ENCODE measurements around the gene MPO. TPM values are rescaled to one million over a fixed set of nuclear protein-coding genes. Genes with fewer than 3 reads are reported as not detected.

MPO gene
- total and polyA plus RNA-seq, 2 of the 4 experiments (the other 2 are of a cell fraction) = not detected

DNA sequence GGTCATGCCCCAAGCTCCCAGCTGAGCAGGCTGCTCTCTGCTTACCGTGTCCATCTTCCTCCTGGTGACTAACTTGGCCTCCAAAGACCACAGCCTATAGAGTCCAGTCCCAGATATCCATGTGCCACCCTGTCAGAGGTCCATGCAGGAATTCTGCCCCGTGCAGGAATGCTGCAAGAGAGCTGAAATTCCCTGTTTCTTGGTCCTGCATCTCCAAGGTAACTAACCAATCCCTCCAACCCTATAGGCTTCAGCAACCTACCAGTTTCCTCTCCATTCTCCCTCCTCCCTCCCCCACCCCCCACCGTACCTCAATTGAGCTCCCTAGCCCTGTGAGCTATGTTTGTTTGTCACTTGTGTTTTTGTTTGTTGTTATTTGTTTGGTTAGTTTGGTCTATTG is 52.1 kb downstream of the MPO start:
- Histone ChIP-seq H3K14ac (replicated peaks; ENCODE audit: low read depth, low read length) (no peak overlapping the region), H3K9me3 (ENCODE audit: control insufficient read depth, insufficient read depth, low read length) (no peaks in the 10 kb centered on the region), H2BK20ac (ENCODE audit: low read depth, low read length) (no peak overlapping the region), H2BK5ac (ENCODE audit: low read depth, low read length, poor library complexity, severe bottlenecking) (no peak overlapping the region), H3K4me2 (ENCODE audit: low read depth, low read length) (no peak overlapping the region), H3K9ac (ENCODE audit: low read depth, low read length) (no peak overlapping the region), H2AK5ac (ENCODE audit: low read depth, low read length) (no peak overlapping the region), H3K27ac (ENCODE audit: insufficient read depth, low read length) (no peak overlapping the region), H2AFZ (replicated peaks; ENCODE audit: low read length, poor library complexity) (no peak overlapping the region), H3K18ac (ENCODE audit: low read depth, low read length) (no peak overlapping the region), H3K23ac (ENCODE audit: low read depth, low read length) (no peak overlapping the region), H4K5ac (ENCODE audit: low read depth, low read length) (no peak overlapping the region), H4K8ac (ENCODE audit: low read depth in 2 of 2, low read length in 2 of 2) (no peak overlapping the region), H3K79me1 (ENCODE audit: low read depth in 1 of 2, low read length in 2 of 2) (no peaks in the 10 kb centered on the region), H2BK120ac (ENCODE audit: low read depth, low read length) (no peak overlapping the region), H3K9me1 (ENCODE audit: insufficient read depth, low read length) (no peaks in the 10 kb centered on the region), H3K36me3 (ENCODE audit: control insufficient read depth, insufficient read depth, low read length) (no peaks in the 10 kb centered on the region), H3K27me3 (ENCODE audit: control insufficient read depth, insufficient read depth, low read length) (no peaks in the 10 kb centered on the region; the same call in 1 of the 2 replicates), H3K4ac (ENCODE audit: low read depth, low read length) (no peak overlapping the region), H4K20me1 (ENCODE audit: insufficient read depth, low read length) (no peaks in the 10 kb centered on the region), H3K4me1 (ENCODE audit: control insufficient read depth, insufficient read depth, low read length) (no peaks in the 10 kb centered on the region), H2AK9ac (replicated peaks; ENCODE audit: low read depth, low read length, poor library complexity) (no peak overlapping the region), H3K4me3 (ENCODE audit: insufficient read depth, low read depth, low read length) (no peak overlapping the region), H4K91ac (ENCODE audit: insufficient read depth, low read depth, low read length) (no peak overlapping the region), H2BK15ac (ENCODE audit: low read depth, low read length) (no peak overlapping the region), H3K56ac (ENCODE audit: extremely low read depth, insufficient read depth, low read length) (no peak overlapping the region)
- 17% methylated on average over 1 of the region's 3 CpGs; no CpG with 5 or more reads in 1 of the 2 experiments for WGBS, 2 experiments (ENCODE audit: extremely low coverage in 2 of 2, insufficient read length in 1 of 2)
- in situ Hi-C loops (cut with MboI; ENCODE audit: low sequenced_read_pairs) = no loop called here
- intact Hi-C loops (cut with micrococcal nuclease) = no loop called here
- POLR2A ChIA-PET (ENCODE audit: unreplicated experiment) = no interaction called here
- dilution Hi-C loops (cut with HindIII; ENCODE audit: low sequenced_read_pairs, unreplicated experiment) = no loop called here
- DNase-seq (no peak), ATAC-seq (ENCODE audit: low read depth) (no peak)
- CTCF ChIA-PET = interaction anchor here (1.0 kb wide), 1 partner anchor 21 kb away, joined by 4 read pairs; no protein-coding TSS in a partner anchor
- no TSS peak for BruUV-seq (replicated peaks)
- TF ChIP-seq SMC3 (IDR thresholded peaks at IDR 0.05; ENCODE audit: low read depth, low read length) = no peak
- TF ChIP-seq NFE2L2 (IDR thresholded peaks at IDR 0.05; ENCODE audit: low read depth, low read length) = no peak
- no peak for TF ChIP-seq CEBPB (IDR thresholded peaks at IDR 0.05; ENCODE audit: low read depth, low read length)
- TF ChIP-seq USF2 (IDR thresholded peaks at IDR 0.05; ENCODE audit: low read depth, low read length) = no peak
- TF ChIP-seq RFX5 (IDR thresholded peaks at IDR 0.05; ENCODE audit: low read depth, low read length) = no peak
- TF ChIP-seq POLR2A (IDR thresholded peaks at IDR 0.05; ENCODE audit: low read depth, low read length) = no peak
- TF ChIP-seq MAFK (IDR thresholded peaks at IDR 0.05; ENCODE audit: low read depth, low read length) = no peak
- TF ChIP-seq, protein P1, sequence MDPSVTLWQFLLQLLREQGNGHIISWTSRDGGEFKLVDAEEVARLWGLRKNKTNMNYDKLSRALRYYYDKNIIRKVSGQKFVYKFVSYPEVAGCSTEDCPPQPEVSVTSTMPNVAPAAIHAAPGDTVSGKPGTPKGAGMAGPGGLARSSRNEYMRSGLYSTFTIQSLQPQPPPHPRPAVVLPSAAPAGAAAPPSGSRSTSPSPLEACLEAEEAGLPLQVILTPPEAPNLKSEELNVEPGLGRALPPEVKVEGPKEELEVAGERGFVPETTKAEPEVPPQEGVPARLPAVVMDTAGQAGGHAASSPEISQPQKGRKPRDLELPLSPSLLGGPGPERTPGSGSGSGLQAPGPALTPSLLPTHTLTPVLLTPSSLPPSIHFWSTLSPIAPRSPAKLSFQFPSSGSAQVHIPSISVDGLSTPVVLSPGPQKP (IDR thresholded peaks at IDR 0.05; ENCODE audit: borderline replicate concordance, low read depth, low read length) = no peak
- TF ChIP-seq RCOR1 (IDR thresholded peaks at IDR 0.05; ENCODE audit: insufficient replicate concordance, low read length) = no peak
- TF ChIP-seq MAZ (IDR thresholded peaks at IDR 0.05; ENCODE audit: borderline replicate concordance, low read depth, low read length) = no peak
- no peak for TF ChIP-seq MXI1 (IDR thresholded peaks at IDR 0.05; ENCODE audit: borderline replicate concordance, low read depth, low read length)
- no peak for TF ChIP-seq BHLHE40 (IDR thresholded peaks at IDR 0.05; ENCODE audit: low read depth, low read length)
- no peak for TF ChIP-seq CHD1 (IDR thresholded peaks at IDR 0.05; ENCODE audit: low read depth, low read length)
